Nephron (organoid): ENCODE measurements around the gene IPO8.

Experiments used
- H3K27ac Mint-ChIP-seq, 3 experiments: 2 replicates each; pipeline ENCODE4 v1.8.0; 2020; ENCODE audit warnings: mixed read lengths in 3 of 3, mild to moderate bottlenecking in 2 of 3, moderate library complexity in 1 of 3
- H3K27me3 Mint-ChIP-seq: 2 replicates; pipeline ENCODE4 v1.8.0; 2021; ENCODE audit warnings: low read depth, mild to moderate bottlenecking, moderate library complexity, mixed read lengths
- H3K36me3 Mint-ChIP-seq: 2 replicates; pipeline ENCODE4 v1.8.0; 2020; ENCODE audit warnings: low read depth, mixed read lengths
- H3K4me1 Mint-ChIP-seq: 2 replicates; pipeline ENCODE4 v1.8.0; 2020; ENCODE audit warnings: mixed read lengths
- H3K4me3 Mint-ChIP-seq, 3 experiments: 2 replicates each; pipeline ENCODE4 v1.8.0; 2020; ENCODE audit warnings: mild to moderate bottlenecking in 3 of 3, mixed read lengths in 3 of 3, moderate library complexity in 2 of 3
- H3K9me3 Mint-ChIP-seq: 2 replicates; pipeline ENCODE4 v1.8.0; 2020; ENCODE audit warnings: mixed read lengths
- CTCF ChIP-seq, 3 experiments: fragments of 200-600 bp; sonication (generic); IDR thresholded peaks; one replicate each; pipeline ENCODE4 v1.5.0; 2021; ENCODE audit warnings: antibody characterized with exemption in 3 of 3; ENCODE audit not compliant: unreplicated experiment in 3 of 3

Gene IPO8

GRCh38 chr12:30695199-30696102 is at the start of gene IPO8:
Gene IPO8 (minus strand): TSS chr12:30695869. CDS start chr12:30695647, 222 bp downstream.
- H3K27ac Mint-ChIP-seq: peak within 1 kb of the TSS; percentile 91 to 96 (median 94)
- H3K4me3 Mint-ChIP-seq: peak within 1 kb of the TSS; percentile 98 to 99 (median 98)
- no peaks in the 10 kb centered on the region for H3K9me3 Mint-ChIP-seq
- peaks cover 6% of the 10 kb centered on the region for H3K27me3 Mint-ChIP-seq
- TF ChIP-seq CTCF (IDR thresholded peaks at IDR 0.05; ENCODE audit: unreplicated experiment in 3 of 3): peak; percentile 40 to 50 (median 44)
- peaks cover 54% of the 10 kb centered on the region for H3K4me1 Mint-ChIP-seq
- H3K36me3 Mint-ChIP-seq: no peaks in the 10 kb centered on the region

DNA sequence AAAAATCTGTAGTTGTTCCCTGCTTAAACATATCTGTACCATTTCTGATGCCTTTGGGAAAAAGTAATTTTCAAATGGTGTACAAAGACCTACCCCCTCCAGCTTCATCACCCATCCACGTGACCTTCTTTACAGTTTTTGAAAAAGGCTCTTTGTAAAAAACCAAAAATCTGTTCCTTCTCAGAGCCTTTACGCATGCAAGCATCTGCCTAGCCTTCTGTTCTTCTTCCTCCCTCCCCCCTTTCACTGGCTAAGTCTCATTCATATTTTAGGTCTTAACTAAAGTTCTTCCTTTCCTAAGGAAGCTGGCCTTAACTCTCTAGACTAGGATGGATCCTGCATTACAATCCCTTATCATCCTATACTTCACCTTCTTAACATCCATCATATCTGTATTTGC is 48.7 kb upstream of the IPO8 start:
- H3K36me3 Mint-ChIP-seq: peaks cover 47% of the 10 kb centered on the region
- H3K4me1 Mint-ChIP-seq: peaks cover 6% of the 10 kb centered on the region
- no peak overlapping the region for H3K27ac Mint-ChIP-seq
- H3K9me3 Mint-ChIP-seq: peaks cover 8% of the 10 kb centered on the region
- H3K4me3 Mint-ChIP-seq: no peak overlapping the region
- no peaks in the 10 kb centered on the region for H3K27me3 Mint-ChIP-seq
- TF ChIP-seq CTCF (IDR thresholded peaks at IDR 0.05; ENCODE audit: unreplicated experiment in 3 of 3): no peak

DNA sequence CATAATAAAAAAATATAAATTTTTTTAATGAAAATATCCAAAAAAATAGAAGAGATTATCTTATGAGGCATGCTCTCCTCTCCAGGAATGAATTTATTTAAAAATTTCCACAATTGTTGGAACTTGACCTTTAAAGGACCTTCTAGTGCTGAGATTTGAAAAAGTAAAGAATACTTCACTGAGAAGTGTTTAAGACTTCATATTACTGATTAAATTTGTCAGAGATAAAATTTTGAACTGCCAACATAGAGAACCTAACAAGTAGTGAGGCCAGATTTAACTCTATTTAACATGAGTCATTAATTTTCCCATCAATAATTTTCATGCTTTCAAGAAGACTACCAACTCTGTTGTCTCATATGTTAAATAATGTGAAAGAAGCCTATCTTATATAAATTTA is 44.6 kb upstream of the IPO8 start:
- Mint-ChIP-seq H3K36me3 (peaks cover 47% of the 10 kb centered on the region), H3K27ac (no peak overlapping the region), H3K9me3 (no peaks in the 10 kb centered on the region), H3K4me1 (no peaks in the 10 kb centered on the region), H3K27me3 (no peaks in the 10 kb centered on the region), H3K4me3 (no peak overlapping the region)
- TF ChIP-seq CTCF (IDR thresholded peaks at IDR 0.05; ENCODE audit: unreplicated experiment in 3 of 3): no peak

DNA sequence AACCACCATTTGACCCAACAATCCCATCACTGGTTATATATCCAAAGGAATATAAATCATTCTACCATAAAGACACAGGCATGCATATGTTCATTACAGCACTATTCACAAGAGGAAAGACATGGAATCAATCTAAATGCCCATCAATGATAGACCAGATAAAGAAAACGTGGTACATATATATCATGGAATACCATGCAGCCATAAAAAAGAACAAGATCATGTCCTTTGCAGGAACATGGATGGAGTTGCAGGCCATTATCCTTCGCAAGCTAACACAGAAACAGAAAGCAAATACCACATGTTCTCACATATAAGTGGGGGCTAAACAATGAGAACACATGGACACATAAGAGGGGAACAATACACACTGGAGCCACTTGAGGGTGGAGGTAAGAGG is 43.4 kb upstream of the IPO8 start:
- Mint-ChIP-seq H3K4me1 (no peaks in the 10 kb centered on the region), H3K4me3 (no peak overlapping the region), H3K9me3 (no peaks in the 10 kb centered on the region), H3K27me3 (no peaks in the 10 kb centered on the region), H3K27ac (no peak overlapping the region), H3K36me3 (peaks cover 53% of the 10 kb centered on the region)
- TF ChIP-seq CTCF (IDR thresholded peaks at IDR 0.05; ENCODE audit: unreplicated experiment in 3 of 3): no peak

GRCh38 chr12:30732954-30733637 is 37.4 kb upstream of the IPO8 start:
- H3K27ac Mint-ChIP-seq: no peak overlapping the region
- no peak for TF ChIP-seq CTCF (IDR thresholded peaks at IDR 0.05; ENCODE audit: unreplicated experiment in 3 of 3)
- no peaks in the 10 kb centered on the region for H3K4me1 Mint-ChIP-seq
- H3K9me3 Mint-ChIP-seq: no peaks in the 10 kb centered on the region
- H3K27me3 Mint-ChIP-seq: no peaks in the 10 kb centered on the region
- H3K36me3 Mint-ChIP-seq: peaks cover 53% of the 10 kb centered on the region
- H3K4me3 Mint-ChIP-seq: no peak overlapping the region
